Measurements from ENCODE around the gene EEF2K.

Gene EEF2K

GRCh38 chr16:22260490-22260889 is 54.4 kb downstream of the EEF2K start:
- Histone ChIP-seq H3K9ac (ENCODE audit: low read depth, low read length, poor library complexity, severe bottlenecking) (no peak overlapping the region), H3K9me3 (ENCODE audit: insufficient read depth, low read depth, low read length) (peaks cover 1% of the 10 kb centered on the region; the same call in 1 of the 2 replicates), H3K9me2 (replicated peaks; ENCODE audit: low read depth, low read length) (no peaks in the 10 kb centered on the region), H4K20me1 (ENCODE audit: insufficient read depth, low read length, poor library complexity, severe bottlenecking) (no peaks in the 10 kb centered on the region), H3K36me3 (ENCODE audit: insufficient read depth, low read length) (peaks cover 37% of the 10 kb centered on the region; the same call in 1 of the 2 replicates), H3K4me3 (ENCODE audit: low read length, poor library complexity, severe bottlenecking) (no peak overlapping the region), H3K4me1 (ENCODE audit: insufficient read depth, low read length, poor library complexity, severe bottlenecking) (no peaks in the 10 kb centered on the region), H3K27me3 (ENCODE audit: insufficient read depth, low read length, poor library complexity, severe bottlenecking) (no peaks in the 10 kb centered on the region), H2AFZ (ENCODE audit: low read length) (no peak overlapping the region), H3K79me2 (ENCODE audit: insufficient read depth, low read length) (no peaks in the 10 kb centered on the region), H3K4me2 (ENCODE audit: low read depth, low read length, poor library complexity, severe bottlenecking) (no peak overlapping the region), H3F3A (ENCODE audit: low read depth) (no peaks in the 10 kb centered on the region)
- TF ChIP-seq EZH2phosphoT487 (IDR thresholded peaks at IDR 0.05; ENCODE audit: borderline replicate concordance) (no peak), CTCF (conservative IDR thresholded peaks at IDR 0.05; ENCODE audit: low read length) (no peak)

- Histone ChIP-seq H3K9me2 (replicated peaks; ENCODE audit: low read depth, low read length) (no peaks in the 10 kb centered on the region), H3F3A (ENCODE audit: low read depth) (no peaks in the 10 kb centered on the region), H3K9ac (ENCODE audit: low read depth, low read length, poor library complexity, severe bottlenecking) (no peak overlapping the region), H4K20me1 (ENCODE audit: insufficient read depth, low read length, poor library complexity, severe bottlenecking) (no peaks in the 10 kb centered on the region), H3K27me3 (ENCODE audit: insufficient read depth, low read length, poor library complexity, severe bottlenecking) (no peaks in the 10 kb centered on the region), H3K4me1 (ENCODE audit: insufficient read depth, low read length, poor library complexity, severe bottlenecking) (no peaks in the 10 kb centered on the region), H3K79me2 (ENCODE audit: insufficient read depth, low read length) (no peaks in the 10 kb centered on the region), H2AFZ (ENCODE audit: low read length) (no peak overlapping the region), H3K4me3 (ENCODE audit: low read length, poor library complexity, severe bottlenecking) (no peak overlapping the region), H3K36me3 (ENCODE audit: insufficient read depth, low read length) (peaks cover 35% of the 10 kb centered on the region; the same call in 1 of the 2 replicates), H3K4me2 (ENCODE audit: low read depth, low read length, poor library complexity, severe bottlenecking) (no peak overlapping the region), H3K9me3 (ENCODE audit: insufficient read depth, low read depth, low read length) (no peaks in the 10 kb centered on the region)
- no peak for TF ChIP-seq EZH2phosphoT487 (IDR thresholded peaks at IDR 0.05; ENCODE audit: borderline replicate concordance)
- no peak for TF ChIP-seq CTCF (conservative IDR thresholded peaks at IDR 0.05; ENCODE audit: low read length)
Measured at GRCh38 chr16:22262460-22262859, 56.4 kb downstream of the EEF2K start.

GRCh38 chr16:22264786-22265185 is 58.7 kb downstream of the EEF2K start:
- H3K27me3 ChIP-seq (ENCODE audit: insufficient read depth, low read length, poor library complexity, severe bottlenecking), result no peaks in the 10 kb centered on the region
- no peaks in the 10 kb centered on the region for H3F3A ChIP-seq (ENCODE audit: low read depth)
- H3K4me2 ChIP-seq (ENCODE audit: low read depth, low read length, poor library complexity, severe bottlenecking), result no peak overlapping the region
- no peaks in the 10 kb centered on the region for H3K79me2 ChIP-seq (ENCODE audit: insufficient read depth, low read length)
- peaks cover 33% of the 10 kb centered on the region; the same call in 1 of the 2 replicates for H3K36me3 ChIP-seq (ENCODE audit: insufficient read depth, low read length)
- no peak for TF ChIP-seq CTCF (conservative IDR thresholded peaks at IDR 0.05; ENCODE audit: low read length)
- no peak for TF ChIP-seq EZH2phosphoT487 (IDR thresholded peaks at IDR 0.05; ENCODE audit: borderline replicate concordance)
- H4K20me1 ChIP-seq (ENCODE audit: insufficient read depth, low read length, poor library complexity, severe bottlenecking), result no peaks in the 10 kb centered on the region
- H3K9me2 ChIP-seq (replicated peaks; ENCODE audit: low read depth, low read length), result no peaks in the 10 kb centered on the region
- no peaks in the 10 kb centered on the region for H3K9me3 ChIP-seq (ENCODE audit: insufficient read depth, low read depth, low read length)
- no peak overlapping the region for H2AFZ ChIP-seq (ENCODE audit: low read length)
- H3K9ac ChIP-seq (ENCODE audit: low read depth, low read length, poor library complexity, severe bottlenecking), result no peak overlapping the region
- H3K4me1 ChIP-seq (ENCODE audit: insufficient read depth, low read length, poor library complexity, severe bottlenecking), result no peaks in the 10 kb centered on the region
- no peak overlapping the region for H3K4me3 ChIP-seq (ENCODE audit: low read length, poor library complexity, severe bottlenecking)
